H9 (cell line): Measurements from ENCODE around the gene LMX1A. TPM values are rescaled to one million over a fixed set of nuclear protein-coding genes. Genes with fewer than 3 reads are reported as not detected.

Source experiments
- DNase-seq: peaks from one replicate; pipeline ENCODE4 v3.0.0-alpha.2; 2017
- H2AFZ ChIP-seq: one replicate; pipeline ENCODE4 v1.6.1; 2013; ENCODE audit warnings: mild to moderate bottlenecking, low read length, control low read depth, moderate library complexity
- H2AK5ac ChIP-seq: 2 replicates; pipeline ENCODE4 v1.6.1; 2013; ENCODE audit warnings: low read length, control low read depth, mixed read lengths; ENCODE audit not compliant: insufficient read length
- H2BK120ac ChIP-seq: one replicate; pipeline ENCODE4 v1.6.1; 2013; ENCODE audit warnings: low read depth, mild to moderate bottlenecking, low read length, control low read depth, inconsistent platforms; ENCODE audit not compliant: poor library complexity, severe bottlenecking
- H2BK12ac ChIP-seq: 2 replicates; pipeline ENCODE4 v1.6.1; 2013; ENCODE audit warnings: low read length, control low read depth, mixed read lengths, low read depth; ENCODE audit not compliant: insufficient read length
- H2BK15ac ChIP-seq: 2 replicates; pipeline ENCODE4 v1.6.1; 2013; ENCODE audit warnings: low read depth, low read length, control low read depth
- H2BK20ac ChIP-seq: one replicate; pipeline ENCODE4 v1.6.1; 2013; ENCODE audit warnings: low read depth, mild to moderate bottlenecking, low read length, control low read depth, inconsistent platforms; ENCODE audit not compliant: poor library complexity, severe bottlenecking
- H2BK5ac ChIP-seq: 2 replicates; pipeline ENCODE4 v1.6.1; 2013; ENCODE audit warnings: low read length, control low read depth, mixed read lengths; ENCODE audit not compliant: insufficient read length
- H3K14ac ChIP-seq: 2 replicates; pipeline ENCODE4 v1.6.1; 2013; ENCODE audit warnings: low read length, control low read depth; ENCODE audit not compliant: insufficient read depth
- H3K18ac ChIP-seq: 2 replicates; pipeline ENCODE4 v1.6.1; 2013; ENCODE audit warnings: low read depth, mild to moderate bottlenecking, mixed read lengths, low read length, control low read depth; ENCODE audit not compliant: insufficient read length
- H3K23ac ChIP-seq: 2 replicates; pipeline ENCODE4 v1.6.1; 2013; ENCODE audit warnings: low read length, control low read depth, mixed read lengths, low read depth; ENCODE audit not compliant: insufficient read length
- H3K23me2 ChIP-seq: 2 replicates; pipeline ENCODE4 v1.6.1; 2013; ENCODE audit warnings: low read depth, mild to moderate bottlenecking, mixed read lengths, low read length, control low read depth; ENCODE audit not compliant: insufficient read length, poor library complexity, severe bottlenecking
- H3K27ac ChIP-seq: 2 replicates; pipeline ENCODE4 v1.5.1; 2013; ENCODE audit warnings: low read length, control low read depth, mixed read lengths, low read depth; ENCODE audit not compliant: insufficient read length
- H3K27me3 ChIP-seq: 2 replicates; pipeline ENCODE4 v1.6.1; 2013; ENCODE audit warnings: low read length, control low read depth, inconsistent platforms; ENCODE audit not compliant: insufficient read depth
- H3K4ac ChIP-seq: 2 replicates; pipeline ENCODE4 v1.6.1; 2013; ENCODE audit warnings: low read depth, mild to moderate bottlenecking, control low read depth, inconsistent platforms, low read length, moderate library complexity
- H3K4me1 ChIP-seq: 2 replicates; pipeline ENCODE4 v1.6.1; 2013; ENCODE audit warnings: low read length, control low read depth, inconsistent platforms; ENCODE audit not compliant: insufficient read depth
- H3K4me2 ChIP-seq: 2 replicates; pipeline ENCODE4 v1.6.1; 2013; ENCODE audit warnings: low read length, control low read depth, mixed read lengths; ENCODE audit not compliant: insufficient read length, insufficient read depth
- H3K56ac ChIP-seq: 2 replicates; pipeline ENCODE4 v1.6.1; 2013; ENCODE audit warnings: low read depth, mild to moderate bottlenecking, mixed read lengths, low read length, control low read depth; ENCODE audit not compliant: insufficient read length
- H3K79me1 ChIP-seq: 2 replicates; pipeline ENCODE4 v1.6.1; 2013; ENCODE audit warnings: low read depth, mild to moderate bottlenecking, moderate library complexity, low read length, control low read depth, inconsistent platforms; ENCODE audit not compliant: insufficient read depth, poor library complexity, severe bottlenecking
- H3K79me2 ChIP-seq: 2 replicates; pipeline ENCODE4 v1.6.1; 2013; ENCODE audit warnings: low read length, control low read depth, inconsistent platforms; ENCODE audit not compliant: insufficient read depth
- H3K9ac ChIP-seq: 2 replicates; pipeline ENCODE4 v1.6.1; 2013; ENCODE audit warnings: low read length, control low read depth, mixed read lengths; ENCODE audit not compliant: insufficient read length; ENCODE audit errors: extremely low read depth
- H3K9me3 ChIP-seq: one replicate; pipeline ENCODE4 v1.6.1; 2013; ENCODE audit warnings: low read depth, low read length, inconsistent platforms; ENCODE audit not compliant: control insufficient read depth
- H3T11ph ChIP-seq: one replicate; pipeline ENCODE4 v1.6.1; 2013; ENCODE audit warnings: mild to moderate bottlenecking, low read length, control low read depth, inconsistent platforms
- H4K20me1 ChIP-seq: one replicate; pipeline ENCODE4 v1.6.1; 2013; ENCODE audit not compliant: control insufficient read depth, insufficient read length, insufficient read depth
- H4K5ac ChIP-seq: 2 replicates; pipeline ENCODE4 v1.6.1; 2013; ENCODE audit warnings: low read depth, mild to moderate bottlenecking, mixed read lengths, low read length, control low read depth; ENCODE audit not compliant: insufficient read length
- H4K8ac ChIP-seq: replicated peaks from 2 replicates; pipeline ENCODE4 v1.6.1; 2013; ENCODE audit warnings: low read length, control low read depth, mixed read lengths, low read depth; ENCODE audit not compliant: insufficient read length
- H4K91ac ChIP-seq: 2 replicates; pipeline ENCODE4 v1.6.1; 2013; ENCODE audit warnings: low read depth, mild to moderate bottlenecking, moderate library complexity, mixed read lengths, low read length, control low read depth; ENCODE audit not compliant: insufficient read length
- H3K27ac Mint-ChIP-seq, 3 experiments: 2 replicates in 2 of 3; 3 replicates in 1 of 3; pipeline ENCODE4 v1.8.0; 2020 to 2021; ENCODE audit warnings: mixed read lengths in 3 of 3, mild to moderate bottlenecking in 1 of 3, moderate library complexity in 1 of 3
- H3K27me3 Mint-ChIP-seq: 2 replicates; pipeline ENCODE4 v1.8.0; 2021; ENCODE audit warnings: low read depth, mild to moderate bottlenecking, moderate library complexity, mixed read lengths
- H3K36me3 Mint-ChIP-seq, 3 experiments: 2 replicates in 2 of 3; 3 replicates in 1 of 3; pipeline ENCODE4 v1.8.0; 2020 to 2021; ENCODE audit warnings: low read depth in 3 of 3, mixed read lengths in 3 of 3; ENCODE audit not compliant: insufficient read depth in 1 of 3
- H3K4me1 Mint-ChIP-seq, 2 experiments: 2 replicates each; pipeline ENCODE4 v1.8.0; 2020; ENCODE audit warnings: mixed read lengths in 2 of 2
- H3K4me3 Mint-ChIP-seq, 2 experiments: 2 replicates in 1 of 2; 3 replicates in 1 of 2; pipeline ENCODE4 v1.8.0; 2020 to 2021; ENCODE audit warnings: mild to moderate bottlenecking in 2 of 2, mixed read lengths in 2 of 2, moderate library complexity in 1 of 2
- H3K9me3 Mint-ChIP-seq, 2 experiments: 2 replicates in 1 of 2; 3 replicates in 1 of 2; pipeline ENCODE4 v1.8.0; 2020; ENCODE audit warnings: mild to moderate bottlenecking in 2 of 2, mixed read lengths in 2 of 2, moderate library complexity in 1 of 2
- WGBS: extraction: QIAGEN DNeasy Blood & Tissue Kit; methylation state at CpG from one replicate; pipeline ENCODE4 v1.1.7; 2013; ENCODE audit warnings: missing lambda C conversion rate, low lambda C conversion rate, mixed read lengths; ENCODE audit not compliant: insufficient read length; ENCODE audit errors: extremely low coverage; 5-methylcytosine and 5-hydroxymethylcytosine counted together
- total RNA-seq: library from RNA; stranded (reverse); gene quantifications from 2 replicates; pipeline ENCODE4 v1.2.1, GENCODE V29; 2021
- TF ChIP-seq, protein P1 (sequence below): fragments of 200-600 bp; sonication (generic); conservative IDR thresholded peaks from 3 replicates; pipeline ENCODE4 v1.8.0; 2021; ENCODE audit warnings: antibody characterized with exemption, mild to moderate bottlenecking

Gene LMX1A
- total RNA-seq, 1 experiment from 2014 or later: not detected

GRCh38 chr1:165303386-165303785 is 53.1 kb downstream of the LMX1A start:
- Histone ChIP-seq H3K79me2 (no peaks in the 10 kb centered on the region), H3K79me1 (no peaks in the 10 kb centered on the region), H3K23ac (no peak overlapping the region), H2AK5ac (no peak overlapping the region), H4K5ac (no peak overlapping the region), H4K20me1 (no peaks in the 10 kb centered on the region), H3K4ac (no peak overlapping the region), H2AFZ (no peak overlapping the region), H2BK15ac (no peak overlapping the region), H3K9ac (no peak overlapping the region), H3K56ac (no peak overlapping the region), H2BK120ac (no peak overlapping the region), H3K14ac (no peak overlapping the region), H2BK5ac (no peak overlapping the region), H3K27ac (no peak overlapping the region), H2BK20ac (no peak overlapping the region), H3K23me2 (no peaks in the 10 kb centered on the region), H4K91ac (no peak overlapping the region), H3T11ph (no peak overlapping the region), H4K8ac (no peak overlapping the region), H2BK12ac (no peak overlapping the region), H3K4me2 (no peak overlapping the region), H3K27me3 (no peaks in the 10 kb centered on the region), H3K4me1 (no peaks in the 10 kb centered on the region), H3K18ac (no peak overlapping the region), H3K9me3 (no peaks in the 10 kb centered on the region)
- Mint-ChIP-seq H3K36me3 (no peaks in the 10 kb centered on the region), H3K27me3 (peaks cover 25% of the 10 kb centered on the region), H3K9me3 (no peaks in the 10 kb centered on the region), H3K4me1 (peaks cover 0 to 5% of the 10 kb centered on the region in 2 experiments; a peak in 2 of 4 replicates), H3K27ac (no peak overlapping the region), H3K4me3 (no peak overlapping the region)
- TF ChIP-seq, protein P1, sequence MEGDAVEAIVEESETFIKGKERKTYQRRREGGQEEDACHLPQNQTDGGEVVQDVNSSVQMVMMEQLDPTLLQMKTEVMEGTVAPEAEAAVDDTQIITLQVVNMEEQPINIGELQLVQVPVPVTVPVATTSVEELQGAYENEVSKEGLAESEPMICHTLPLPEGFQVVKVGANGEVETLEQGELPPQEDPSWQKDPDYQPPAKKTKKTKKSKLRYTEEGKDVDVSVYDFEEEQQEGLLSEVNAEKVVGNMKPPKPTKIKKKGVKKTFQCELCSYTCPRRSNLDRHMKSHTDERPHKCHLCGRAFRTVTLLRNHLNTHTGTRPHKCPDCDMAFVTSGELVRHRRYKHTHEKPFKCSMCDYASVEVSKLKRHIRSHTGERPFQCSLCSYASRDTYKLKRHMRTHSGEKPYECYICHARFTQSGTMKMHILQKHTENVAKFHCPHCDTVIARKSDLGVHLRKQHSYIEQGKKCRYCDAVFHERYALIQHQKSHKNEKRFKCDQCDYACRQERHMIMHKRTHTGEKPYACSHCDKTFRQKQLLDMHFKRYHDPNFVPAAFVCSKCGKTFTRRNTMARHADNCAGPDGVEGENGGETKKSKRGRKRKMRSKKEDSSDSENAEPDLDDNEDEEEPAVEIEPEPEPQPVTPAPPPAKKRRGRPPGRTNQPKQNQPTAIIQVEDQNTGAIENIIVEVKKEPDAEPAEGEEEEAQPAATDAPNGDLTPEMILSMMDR: no peak
- DNase-seq: no peak
- no CpG with 5 or more reads among the region's 8 CpGs for WGBS
